Endodermal cell (in vitro differentiated cells): ENCODE data around the gene CCDC74A. TPM values are rescaled to one million over a fixed set of nuclear protein-coding genes. Genes with fewer than 3 reads are reported as not detected.
"Not testable (repeated sequence)": the region's sequence is repeated elsewhere in the genome, so short reads cannot be mapped to it uniquely, and the experiment has no call there.

Experiments
- DNase-seq: peaks from one replicate; pipeline ENCODE4 v3.0.0-alpha.2; 2017
- H3K27ac ChIP-seq: 2 replicates; pipeline ENCODE4 v1.5.1; 2013; ENCODE audit warnings: mild to moderate bottlenecking, low read depth, low read length, moderate library complexity
- H3K27me3 ChIP-seq: 2 replicates; pipeline ENCODE4 v1.6.1; 2013; ENCODE audit warnings: mild to moderate bottlenecking, low read length, moderate library complexity; ENCODE audit not compliant: insufficient read depth, control insufficient read depth, poor library complexity, severe bottlenecking
- H3K36me3 ChIP-seq: 2 replicates; pipeline ENCODE4 v1.7.0; 2013; ENCODE audit warnings: mild to moderate bottlenecking, low read length, moderate library complexity; ENCODE audit not compliant: control insufficient read depth, insufficient read depth
- H3K4me1 ChIP-seq: one replicate; pipeline ENCODE4 v1.7.0; 2013; ENCODE audit warnings: low read length; ENCODE audit not compliant: control insufficient read depth, insufficient read depth
- H3K4me3 ChIP-seq: 2 replicates; pipeline ENCODE4 v1.5.1; 2013; ENCODE audit warnings: mild to moderate bottlenecking, low read length, moderate library complexity
- H3K9ac ChIP-seq: 2 replicates; pipeline ENCODE4 v1.6.1; 2013; ENCODE audit warnings: mild to moderate bottlenecking, low read length, moderate library complexity; ENCODE audit not compliant: poor library complexity, severe bottlenecking; ENCODE audit errors: extremely low read depth
- H3K9me3 ChIP-seq: 2 replicates; pipeline ENCODE4 v1.6.1; 2013; ENCODE audit warnings: mild to moderate bottlenecking, low read length, moderate library complexity; ENCODE audit not compliant: control insufficient read depth
- H3K27ac Mint-ChIP-seq: 2 replicates; pipeline ENCODE4 v1.8.0; 2020; ENCODE audit warnings: mixed read lengths
- H3K27me3 Mint-ChIP-seq: 2 replicates; pipeline ENCODE4 v1.8.0; 2021; ENCODE audit warnings: mild to moderate bottlenecking, mixed read lengths; ENCODE audit not compliant: insufficient read depth
- H3K36me3 Mint-ChIP-seq: 2 replicates; pipeline ENCODE4 v1.8.0; 2020; ENCODE audit warnings: low read depth, mixed read lengths
- H3K4me1 Mint-ChIP-seq: 2 replicates; pipeline ENCODE4 v1.8.0; 2020; ENCODE audit warnings: mixed read lengths
- H3K4me3 Mint-ChIP-seq: 2 replicates; pipeline ENCODE4 v1.8.0; 2020; ENCODE audit warnings: mild to moderate bottlenecking, moderate library complexity, mixed read lengths
- H3K9me3 Mint-ChIP-seq: 2 replicates; pipeline ENCODE4 v1.8.0; 2020; ENCODE audit warnings: mild to moderate bottlenecking, mixed read lengths
- WGBS, 2 experiments: methylation state at CpG; one replicate each; pipeline versions ENCODE4 v1.1.5 to v1.1.7; 2013; ENCODE audit warnings: missing lambda C conversion rate in 2 of 2, mixed read lengths in 1 of 2; ENCODE audit not compliant: insufficient coverage in 1 of 2, insufficient read length in 1 of 2; 5-methylcytosine and 5-hydroxymethylcytosine counted together
- total RNA-seq, 2 donors: library from RNA; stranded (reverse); fragmentation: NEBNext Ultra II Directional in 1 of 2; extraction: Animal tissue kit (Norgen Biotek cat#: 25700) in 1 of 2; gene quantifications; 2 replicates in 1 of 2; 3 replicates in 1 of 2; pipeline ENCODE4 v1.2.1, GENCODE V29; 2021
- TF ChIP-seq, protein P1 (sequence below): fragments of 200-600 bp; sonication (generic); conservative IDR thresholded peaks from 2 replicates; pipeline ENCODE4 v1.5.0; 2021; ENCODE audit warnings: antibody characterized with exemption, mild to moderate bottlenecking

The CCDC74A gene
- total RNA-seq, 2 donors from 2014 or later = 17.3 to 29.9 TPM

DNA sequence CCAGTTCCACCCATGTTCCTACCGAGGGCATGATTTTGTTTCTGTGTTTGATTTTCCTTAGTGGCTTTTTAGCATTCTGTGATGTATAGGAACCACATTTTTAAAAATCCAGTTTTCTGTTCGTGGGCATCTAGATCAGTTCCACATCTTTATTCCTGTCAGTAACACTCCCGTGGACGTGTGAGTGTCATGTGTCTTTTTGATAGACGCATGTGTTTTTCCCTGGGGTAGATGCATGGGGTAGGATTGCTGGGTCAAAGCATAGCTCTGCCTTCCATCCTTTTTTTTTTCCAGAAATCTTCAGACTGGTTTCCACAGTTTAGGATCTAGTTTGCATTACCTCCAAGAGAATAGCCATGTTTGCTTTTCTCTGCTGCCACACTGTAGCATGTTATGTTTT, 38.7 kb downstream of the CCDC74A start:
- Histone ChIP-seq H3K36me3 (no peaks in the 10 kb centered on the region), H3K9ac (no peak overlapping the region), H3K27ac (no peak overlapping the region), H3K9me3 (no peaks in the 10 kb centered on the region), H3K4me3 (no peak overlapping the region), H3K27me3 (no peaks in the 10 kb centered on the region), H3K4me1 (no peaks in the 10 kb centered on the region)
- WGBS, 2 experiments = 73 to 93% methylated on average over 4 to 5 of the region's 5 CpGs
- no peak for DNase-seq
- TF ChIP-seq, protein P1, sequence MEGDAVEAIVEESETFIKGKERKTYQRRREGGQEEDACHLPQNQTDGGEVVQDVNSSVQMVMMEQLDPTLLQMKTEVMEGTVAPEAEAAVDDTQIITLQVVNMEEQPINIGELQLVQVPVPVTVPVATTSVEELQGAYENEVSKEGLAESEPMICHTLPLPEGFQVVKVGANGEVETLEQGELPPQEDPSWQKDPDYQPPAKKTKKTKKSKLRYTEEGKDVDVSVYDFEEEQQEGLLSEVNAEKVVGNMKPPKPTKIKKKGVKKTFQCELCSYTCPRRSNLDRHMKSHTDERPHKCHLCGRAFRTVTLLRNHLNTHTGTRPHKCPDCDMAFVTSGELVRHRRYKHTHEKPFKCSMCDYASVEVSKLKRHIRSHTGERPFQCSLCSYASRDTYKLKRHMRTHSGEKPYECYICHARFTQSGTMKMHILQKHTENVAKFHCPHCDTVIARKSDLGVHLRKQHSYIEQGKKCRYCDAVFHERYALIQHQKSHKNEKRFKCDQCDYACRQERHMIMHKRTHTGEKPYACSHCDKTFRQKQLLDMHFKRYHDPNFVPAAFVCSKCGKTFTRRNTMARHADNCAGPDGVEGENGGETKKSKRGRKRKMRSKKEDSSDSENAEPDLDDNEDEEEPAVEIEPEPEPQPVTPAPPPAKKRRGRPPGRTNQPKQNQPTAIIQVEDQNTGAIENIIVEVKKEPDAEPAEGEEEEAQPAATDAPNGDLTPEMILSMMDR = no peak
- Mint-ChIP-seq H3K36me3 (no peaks in the 10 kb centered on the region), H3K27ac (no peak overlapping the region), H3K27me3 (no peaks in the 10 kb centered on the region), H3K4me1 (peaks cover 12% of the 10 kb centered on the region), H3K4me3 (no peak overlapping the region), H3K9me3 (peaks cover 2% of the 10 kb centered on the region)

DNA sequence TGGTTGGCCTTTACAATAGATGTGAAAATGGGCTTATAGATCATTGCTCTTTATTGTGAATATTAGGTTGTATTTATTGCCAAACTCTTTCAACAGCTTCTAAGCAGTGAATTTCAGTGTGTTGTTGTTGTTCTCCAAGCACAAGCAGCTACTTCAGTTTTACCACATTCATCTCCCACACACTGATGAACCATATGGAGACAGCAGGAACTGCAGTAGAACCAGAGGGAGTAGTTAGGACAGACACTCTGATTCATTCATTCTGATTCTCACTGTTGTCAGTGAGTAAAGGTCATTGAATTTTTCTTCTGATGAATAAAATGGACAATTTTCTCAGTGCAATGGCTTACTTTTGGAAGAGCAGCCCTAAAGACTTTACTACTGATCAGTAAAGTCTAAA, 40.2 kb downstream of the CCDC74A start:
- H3K4me3 ChIP-seq = no peak overlapping the region
- H3K27ac ChIP-seq = no peak overlapping the region
- TF ChIP-seq, protein P1 = no peak
- no peak overlapping the region for H3K4me3 Mint-ChIP-seq
- H3K9ac ChIP-seq = no peak overlapping the region
- H3K9me3 ChIP-seq = no peaks in the 10 kb centered on the region
- no peaks in the 10 kb centered on the region for H3K27me3 ChIP-seq
- no peaks in the 10 kb centered on the region for H3K27me3 Mint-ChIP-seq
- H3K36me3 Mint-ChIP-seq = no peaks in the 10 kb centered on the region
- H3K27ac Mint-ChIP-seq = no peak overlapping the region
- no peaks in the 10 kb centered on the region for H3K4me1 ChIP-seq
- H3K9me3 Mint-ChIP-seq = no peaks in the 10 kb centered on the region
- no peak for DNase-seq
- H3K4me1 Mint-ChIP-seq = peaks cover 12% of the 10 kb centered on the region
- H3K36me3 ChIP-seq = no peaks in the 10 kb centered on the region

DNA sequence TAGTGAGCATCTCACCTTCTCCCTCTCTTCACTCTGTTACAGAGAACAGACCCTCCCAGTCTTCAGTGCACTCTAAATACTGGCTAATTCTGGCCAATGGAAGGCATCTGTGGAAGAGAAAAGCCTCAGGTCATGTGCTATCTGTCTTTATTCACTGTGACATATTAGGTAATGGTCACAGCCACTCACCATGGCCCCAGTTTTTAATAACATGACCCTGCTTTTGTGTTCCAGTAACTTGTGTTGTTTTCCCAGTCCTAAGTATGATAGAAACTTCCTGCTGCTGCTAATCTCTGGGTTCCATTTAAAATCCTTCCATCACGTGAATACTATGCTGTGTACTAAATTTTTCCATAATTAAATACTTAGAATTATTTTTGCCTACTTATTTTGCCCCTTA, 40.7 kb downstream of the CCDC74A start:
- peaks cover 12% of the 10 kb centered on the region for H3K4me1 Mint-ChIP-seq
- H3K27me3 Mint-ChIP-seq, H3K9me3 Mint-ChIP-seq, H3K27me3 ChIP-seq, H3K36me3 Mint-ChIP-seq, H3K36me3 ChIP-seq, H3K4me3 Mint-ChIP-seq, H3K9ac ChIP-seq, DNase-seq, H3K4me3 ChIP-seq, H3K9me3 ChIP-seq, H3K27ac Mint-ChIP-seq, H3K27ac ChIP-seq, H3K4me1 ChIP-seq: not testable (repeated sequence)
- 89% methylated on average over 1 of the region's 1 CpG; no CpG with 5 or more reads in 1 of the 2 experiments for WGBS, 2 experiments

DNA sequence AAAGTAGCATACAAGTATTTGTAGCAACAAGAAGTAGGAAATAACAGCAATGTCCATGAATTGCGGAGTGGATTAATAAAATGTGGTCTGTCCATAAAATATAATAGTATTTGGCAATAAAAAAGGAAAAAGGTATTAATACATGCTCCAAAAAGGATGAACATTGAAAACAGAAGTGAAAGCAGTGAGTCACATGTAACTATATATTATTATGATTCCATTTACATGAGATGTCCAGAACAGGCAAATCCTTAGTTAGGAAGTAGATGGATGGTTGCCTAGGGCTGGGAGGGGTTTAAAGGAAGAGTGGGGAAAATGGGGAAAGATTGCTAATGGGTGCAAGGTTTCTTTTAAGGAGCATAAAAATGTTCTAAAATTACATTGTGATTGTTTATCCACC, 44.5 kb downstream of the CCDC74A start:
- Mint-ChIP-seq H3K27me3 (peaks cover 3% of the 10 kb centered on the region), H3K4me3 (no peak overlapping the region)
- no peaks in the 10 kb centered on the region for H3K36me3 ChIP-seq

More for the DNA sequence above, 44.5 kb downstream of the CCDC74A start:
- no peaks in the 10 kb centered on the region for H3K27me3 ChIP-seq
- no peak overlapping the region for H3K4me3 ChIP-seq
- DNase-seq = no peak
- Mint-ChIP-seq H3K27ac (no peak overlapping the region), H3K36me3 (no peaks in the 10 kb centered on the region), H3K4me1 (no peaks in the 10 kb centered on the region), H3K9me3 (no peaks in the 10 kb centered on the region)
- no peaks in the 10 kb centered on the region for H3K4me1 ChIP-seq
- no peaks in the 10 kb centered on the region for H3K9me3 ChIP-seq
- no peak overlapping the region for H3K27ac ChIP-seq
- 92% methylated on average over 1 of the region's 1 CpG; no CpG with 5 or more reads in 1 of the 2 experiments for WGBS, 2 experiments
- H3K9ac ChIP-seq = no peak overlapping the region
- TF ChIP-seq, protein P1 = no peak
